GM12864 (cell line): Measurements from ENCODE around the gene CDCP2.

Source experiments
- DNase-seq: peaks from one replicate; pipeline ENCODE4 v3.0.0-alpha.2; 2011; ENCODE audit warnings: low read depth
- H3K4me3 ChIP-seq: 2 replicates; pipeline ENCODE4 v1.5.1; 2011; ENCODE audit warnings: mild to moderate bottlenecking, low read depth, low read length, control low read depth
- CTCF ChIP-seq: IDR thresholded peaks from 2 replicates; pipeline ENCODE4 v1.5.1; 2011; ENCODE audit warnings: low read depth, mild to moderate bottlenecking, moderate library complexity, low read length, control low read depth, inconsistent platforms; ENCODE audit errors: missing control alignments

The CDCP2 gene

GRCh38 chr1:54152696-54153095 is at the start of gene CDCP2:
TSS of gene CDCP2 (minus strand) at chr1:54153000. CDS start at chr1:54152922, 78 bp downstream.
- DNase-seq = no peak
- TF ChIP-seq CTCF = no peak
- H3K4me3 ChIP-seq = no peak within 1 kb of the TSS

DNA sequence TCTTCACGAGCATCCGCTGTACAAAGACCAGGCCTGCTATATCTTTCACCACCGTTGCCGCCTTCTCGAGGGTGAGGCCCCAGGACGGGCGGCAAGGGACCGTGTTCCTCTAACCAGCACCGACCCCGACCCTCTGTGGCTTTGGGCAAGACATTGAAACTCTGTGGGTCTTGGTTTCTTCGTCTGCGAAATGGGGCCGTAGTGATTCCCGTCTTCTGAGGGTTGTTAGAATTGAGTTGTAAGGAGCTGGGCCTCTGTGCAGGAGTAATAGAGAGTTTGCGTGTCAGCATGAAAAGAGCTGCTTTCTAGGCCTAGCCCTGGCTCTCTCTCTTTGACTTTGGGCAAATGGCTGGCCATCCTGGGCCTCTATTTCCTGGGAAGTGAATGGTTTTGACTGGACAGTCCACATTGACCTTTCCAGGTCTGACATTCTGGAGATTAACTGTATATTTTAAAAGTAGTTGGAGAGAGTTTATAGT is 47.8 kb upstream of the CDCP2 start:
- TF ChIP-seq CTCF = no peak
- no peak for DNase-seq
- H3K4me3 ChIP-seq = peak overlapping the region; percentile 72

DNA sequence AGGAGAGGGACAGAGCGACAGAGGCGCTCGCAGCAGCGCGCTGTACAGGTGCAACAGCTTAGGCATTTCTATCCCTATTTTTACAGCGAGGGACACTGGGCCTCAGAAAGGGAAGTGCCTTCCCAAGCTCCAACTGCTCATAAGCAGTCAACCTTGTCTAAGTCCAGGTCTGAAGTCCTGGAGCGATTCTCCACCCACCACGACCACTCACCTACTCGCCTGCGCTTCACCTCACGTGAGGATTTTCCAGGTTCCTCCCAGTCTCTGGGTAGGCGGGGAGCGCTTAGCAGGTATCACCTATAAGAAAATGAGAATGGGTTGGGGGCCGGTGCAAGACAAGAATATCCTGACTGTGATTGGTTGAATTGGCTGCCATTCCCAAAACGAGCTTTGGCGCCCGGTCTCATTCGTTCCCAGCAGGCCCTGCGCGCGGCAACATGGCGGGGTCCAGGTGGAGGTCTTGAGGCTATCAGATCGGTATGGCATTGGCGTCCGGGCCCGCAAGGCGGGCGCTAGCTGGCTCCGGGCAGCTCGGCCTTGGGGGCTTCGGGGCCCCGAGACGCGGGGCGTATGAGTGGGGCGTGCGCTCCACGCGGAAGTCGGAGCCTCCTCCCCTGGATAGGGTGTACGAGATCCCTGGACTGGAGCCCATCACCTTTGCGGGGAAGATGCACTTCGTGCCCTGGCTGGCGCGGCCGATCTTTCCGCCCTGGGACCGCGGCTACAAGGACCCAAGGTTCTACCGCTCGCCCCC is 47.1 kb upstream of the CDCP2 start, which contains the start of the genes CYB5RL and MRPL37:
Gene CYB5RL, minus strand, starts transcription at position 266 of the 754 bp plus-strand sequence. CDS start 4,414 bp downstream, outside the sequence.
Gene MRPL37, plus strand, starts transcription at position 403 of the 754 bp plus-strand sequence. Its CDS starts 77 bp downstream, at position 480.
- TF ChIP-seq CTCF = no peak
- peak within 1 kb of the TSS; percentile 72 for H3K4me3 ChIP-seq
- peak; percentile 94 for DNase-seq

DNA sequence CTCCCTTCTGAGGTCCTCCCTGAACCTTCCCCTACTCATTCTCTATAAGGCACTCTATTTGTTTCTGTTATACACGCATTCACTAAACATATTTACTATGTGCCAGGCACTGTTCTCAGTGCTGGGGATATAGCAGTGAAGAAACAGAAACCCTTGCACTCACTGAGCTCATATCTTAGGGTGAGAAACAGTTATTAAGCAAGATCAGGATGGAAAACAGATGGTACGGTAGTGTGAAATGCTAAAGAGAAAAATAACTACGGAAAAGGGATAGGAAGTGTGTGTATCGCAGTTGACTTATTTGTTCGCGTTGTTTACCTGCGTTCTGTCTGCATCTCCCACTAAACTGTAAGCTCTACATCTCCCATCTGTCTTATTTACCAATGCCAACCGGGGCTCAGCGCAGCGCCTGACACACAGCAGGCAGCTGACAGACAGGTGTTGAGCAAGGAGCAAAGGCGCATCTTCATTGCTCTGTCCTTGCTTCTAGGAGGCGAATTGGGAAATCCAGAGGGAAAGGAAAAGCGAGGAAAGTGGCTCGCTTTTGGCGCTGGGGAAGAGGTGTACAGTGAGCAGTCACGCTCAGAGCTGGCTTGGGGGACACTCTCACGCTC is 46.5 kb upstream of the CDCP2 start:
- no peak for TF ChIP-seq CTCF
- DNase-seq = no peak

GRCh38 chr1:54193453-54193852 is 40.7 kb upstream of the CDCP2 start:
- no peak for DNase-seq
- no peak for TF ChIP-seq CTCF
- no peak overlapping the region for H3K4me3 ChIP-seq

More for the DNA sequence above, 46.5 kb upstream of the CDCP2 start:
- H3K4me3 ChIP-seq = peak overlapping the region; percentile 72

GRCh38 chr1:54191525-54191924 is 38.7 kb upstream of the CDCP2 start:
- no peak for DNase-seq
- no peak for TF ChIP-seq CTCF
- H3K4me3 ChIP-seq = no peak overlapping the region
